ENCODE data around the gene FBXL13. TPM values are rescaled to one million over a fixed set of nuclear protein-coding genes. Genes with fewer than 3 reads are reported as not detected.

Gene FBXL13
- polyA plus RNA-seq, 1 experiment = 0.95 TPM

- no peak for TF ChIP-seq CTCF (IDR thresholded peaks at IDR 0.05; ENCODE audit: low read depth, low read length)
- CTCF ChIA-PET = interaction anchor here (2.1 kb wide), 1 partner anchor 128 kb away, joined by 11 read pairs; no protein-coding TSS in a partner anchor
- Histone ChIP-seq H3K27me3 (ENCODE audit: control insufficient read depth, insufficient read depth, low read length) (no peaks in the 10 kb centered on the region), H3K9me3 (ENCODE audit: control insufficient read depth, insufficient read depth, low read length) (no peaks in the 10 kb centered on the region), H3K27ac (ENCODE audit: low read depth, low read length) (peak overlapping the region; percentile 90), H3K4me3 (ENCODE audit: low read depth, low read length) (no peak overlapping the region)
- POLR2A ChIA-PET = interaction anchor here (0.7 to 1.3 kb wide), 3 partner anchors 17 to 21 kb away, joined by 3 read pairs; partner anchors contain the start of gene LRRC17
- DNase-seq (ENCODE audit: low read depth, low spot score) = peak; percentile 95
Measured at GRCh38 chr7:102933763-102934162, 140.8 kb downstream of the FBXL13 start.

DNA sequence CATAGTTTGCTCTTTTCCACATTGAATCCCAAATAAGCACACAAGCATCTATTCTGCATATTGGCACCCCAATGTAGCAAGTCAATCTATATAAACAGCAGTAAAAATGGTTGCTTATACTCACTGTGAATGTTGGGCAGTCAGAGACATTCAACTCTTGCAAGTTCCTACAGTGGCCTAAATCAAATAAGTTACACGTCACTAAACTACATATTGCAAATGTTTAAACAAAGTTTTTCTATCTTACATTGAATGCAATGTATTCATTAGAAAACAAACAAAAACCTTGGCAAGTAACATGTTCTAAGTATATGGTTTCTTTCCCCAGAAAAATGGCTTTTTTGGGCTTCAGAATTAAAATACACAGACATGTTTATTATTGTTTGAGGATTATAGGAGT lies 142.8 kb downstream of the FBXL13 start:
- POLR2A ChIA-PET = no interaction called here
- CTCF ChIA-PET = no interaction called here
- Histone ChIP-seq H3K4me3 (ENCODE audit: low read depth, low read length) (no peak overlapping the region), H3K27me3 (ENCODE audit: control insufficient read depth, insufficient read depth, low read length) (no peaks in the 10 kb centered on the region), H3K9me3 (ENCODE audit: control insufficient read depth, insufficient read depth, low read length) (no peaks in the 10 kb centered on the region), H3K27ac (ENCODE audit: low read depth, low read length) (no peak overlapping the region)
- no peak for TF ChIP-seq CTCF (IDR thresholded peaks at IDR 0.05; ENCODE audit: low read depth, low read length)
- no peak for DNase-seq (ENCODE audit: low read depth, low spot score)

GRCh38 chr7:102927312-102927933 lies 147.2 kb downstream of the FBXL13 start:
- Histone ChIP-seq H3K27ac (ENCODE audit: low read depth, low read length) (no peak overlapping the region), H3K27me3 (ENCODE audit: control insufficient read depth, insufficient read depth, low read length) (no peaks in the 10 kb centered on the region), H3K9me3 (ENCODE audit: control insufficient read depth, insufficient read depth, low read length) (no peaks in the 10 kb centered on the region), H3K4me3 (ENCODE audit: low read depth, low read length) (no peak overlapping the region)
- no peak for TF ChIP-seq CTCF (IDR thresholded peaks at IDR 0.05; ENCODE audit: low read depth, low read length)
- no peak for DNase-seq (ENCODE audit: low read depth, low spot score)
- ChIA-PET CTCF (interaction anchor here (1.2 to 3.2 kb wide), 2 partner anchors 12 to 134 kb away, joined by 6 to 19 read pairs; no protein-coding TSS in a partner anchor), POLR2A (interaction anchor here (1.0 to 2.3 kb wide), 3 partner anchors 10 to 36 kb away, joined by 3 to 6 read pairs (median 4); no protein-coding TSS in a partner anchor)

GRCh38 chr7:102926783-102927140 lies 147.8 kb downstream of the FBXL13 start:
- CTCF ChIA-PET = interaction anchor here (1.4 to 3.2 kb wide), 2 partner anchors 11 to 135 kb away, joined by 8 to 19 read pairs; no protein-coding TSS in a partner anchor
- no peak for DNase-seq (ENCODE audit: low read depth, low spot score)
- POLR2A ChIA-PET = interaction anchor here (1.3 to 2.3 kb wide), 2 partner anchors 10 to 35 kb away, joined by 4 to 6 read pairs; no protein-coding TSS in a partner anchor
- no peak for TF ChIP-seq CTCF (IDR thresholded peaks at IDR 0.05; ENCODE audit: low read depth, low read length)
- Histone ChIP-seq H3K9me3 (ENCODE audit: control insufficient read depth, insufficient read depth, low read length) (no peaks in the 10 kb centered on the region), H3K4me3 (ENCODE audit: low read depth, low read length) (no peak overlapping the region), H3K27ac (ENCODE audit: low read depth, low read length) (no peak overlapping the region), H3K27me3 (ENCODE audit: control insufficient read depth, insufficient read depth, low read length) (no peaks in the 10 kb centered on the region)

All from AG04450 (cell line).